HepG2 (cell line): ENCODE data around the gene AEN. TPM values are rescaled to one million over a fixed set of nuclear protein-coding genes. Genes with fewer than 3 reads are reported as not detected.

ENCODE experiments used
- CTCF ChIP-seq: sonication (generic); formaldehyde crosslinking; IDR thresholded peaks from 2 replicates; pipeline ENCODE4 v1.5.0; 2020; ENCODE audit warnings: mild to moderate bottlenecking, missing genetic modification reagents, moderate library complexity
- HDAC1 ChIP-seq: sonication (generic); formaldehyde crosslinking; IDR thresholded peaks from 2 replicates; pipeline ENCODE4 v1.5.1; 2020; ENCODE audit warnings: mild to moderate bottlenecking, missing genetic modification reagents
- IKZF4 ChIP-seq: sonication (generic); formaldehyde crosslinking; IDR thresholded peaks from 2 replicates; pipeline ENCODE4 v1.5.1; 2020; ENCODE audit warnings: borderline replicate concordance, mild to moderate bottlenecking, low read depth, missing genetic modification reagents; ENCODE audit errors: not compliant biosample characterization
- POLR2G ChIP-seq: fragments of 200-400 bp; formaldehyde crosslinking; IDR thresholded peaks from 2 replicates; pipeline ENCODE4 v1.6.1; 2018; ENCODE audit warnings: mild to moderate bottlenecking, low read depth, low read length, moderate library complexity
- RBAK ChIP-seq: sonication (generic); formaldehyde crosslinking; IDR thresholded peaks from 2 replicates; pipeline ENCODE4 v1.5.1; 2020; ENCODE audit warnings: mild to moderate bottlenecking, missing genetic modification reagents
- RFX3 ChIP-seq: IDR thresholded peaks from 2 replicates; pipeline ENCODE4 v1.6.1; 2016; ENCODE audit warnings: missing biosample characterization, missing genetic modification reagents
- SOX6 ChIP-seq, 2 experiments: fragments of 450-650 bp in 1 of 2; sonication (generic) in 1 of 2; formaldehyde crosslinking in 1 of 2; IDR thresholded peaks; 2 replicates each; pipeline versions ENCODE4 v1.4.0 to v1.6.1; 2017 to 2020; ENCODE audit warnings: antibody characterized with exemption in 1 of 2, mild to moderate bottlenecking in 1 of 2, missing genetic modification reagents in 1 of 2
- TOPORS ChIP-seq: sonication (generic); formaldehyde crosslinking; IDR thresholded peaks from 2 replicates; pipeline ENCODE4 v1.8.0; 2023; ENCODE audit warnings: mild to moderate bottlenecking, missing genetic modification reagents
- ZBTB3 ChIP-seq: sonication (generic); formaldehyde crosslinking; IDR thresholded peaks from 2 replicates; pipeline ENCODE4 v1.4.0; 2020; ENCODE audit warnings: low read depth, mild to moderate bottlenecking, moderate library complexity, missing genetic modification reagents, borderline replicate concordance
- ZBTB42 ChIP-seq: sonication (generic); formaldehyde crosslinking; IDR thresholded peaks from 2 replicates; pipeline ENCODE4 v1.5.0; 2020; ENCODE audit warnings: mild to moderate bottlenecking, missing genetic modification reagents
- ZFP36 ChIP-seq: fragments of 150-350 bp; IDR thresholded peaks from 2 replicates; pipeline ENCODE4 v1.6.1; 2018; ENCODE audit warnings: borderline replicate concordance, low read length, low read depth; ENCODE audit not compliant: partially characterized antibody
- ZNF34 ChIP-seq: sonication (generic); formaldehyde crosslinking; IDR thresholded peaks from 2 replicates; pipeline ENCODE4 v1.4.0; 2020; ENCODE audit warnings: mild to moderate bottlenecking, missing genetic modification reagents, borderline replicate concordance
- ZNF737 ChIP-seq: sonication (generic); formaldehyde crosslinking; IDR thresholded peaks from 2 replicates; pipeline ENCODE4 v1.5.0; 2020; ENCODE audit warnings: missing genetic modification reagents, mild to moderate bottlenecking, borderline replicate concordance
- ZNF816 ChIP-seq: sonication (generic); formaldehyde crosslinking; IDR thresholded peaks from 2 replicates; pipeline ENCODE4 v1.8.0; 2022; ENCODE audit warnings: missing genetic modification reagents, mild to moderate bottlenecking, borderline replicate concordance
- ZNF879 ChIP-seq: sonication (generic); formaldehyde crosslinking; IDR thresholded peaks from 2 replicates; pipeline ENCODE4 v1.8.1; 2023; ENCODE audit warnings: missing genetic modification reagents
- polyA plus RNA-seq, 8 experiments: library from polyadenylated mRNA; depleted of rRNA in 3 of 8; stranded (reverse) in 7 of 8; unstranded in 1 of 8; fragments of >200 nt; fragmentation: Illumina TruSeq in 4 of 8; extraction: Trizol in 4 of 8; gene quantifications; 2 replicates each; pipeline versions ENCODE4 v1.2.1 to v1.2.3, GENCODE V29; 2011 to 2016; ENCODE audit warnings: low read depth in 4 of 8, missing spikeins in 1 of 8, mixed read lengths in 1 of 8; ENCODE audit not compliant: insufficient read depth in 1 of 8
- total RNA-seq, 5 experiments: library from RNA; depleted of rRNA; stranded (reverse); fragments of >200 nt; fragmentation: Illumina TruSeq; extraction: Trizol; gene quantifications; 2 replicates each; pipeline ENCODE4 v1.2.3, GENCODE V29; 2016; ENCODE audit warnings: low read depth in 1 of 5
- TF ChIP-seq, protein P1 (sequence below): sonication (generic); formaldehyde crosslinking; IDR thresholded peaks from 2 replicates; pipeline ENCODE4 v1.8.0; 2022; ENCODE audit warnings: missing genetic modification reagents, mild to moderate bottlenecking, inconsistent platforms, borderline replicate concordance
- TF ChIP-seq, protein P2 (sequence below): sonication (generic); formaldehyde crosslinking; IDR thresholded peaks from 2 replicates; pipeline ENCODE4 v1.5.1; 2020; ENCODE audit warnings: missing genetic modification reagents, mild to moderate bottlenecking, borderline replicate concordance
- TF ChIP-seq, protein P3 (sequence below): sonication (generic); formaldehyde crosslinking; IDR thresholded peaks from 2 replicates; pipeline ENCODE4 v1.5.0; 2020; ENCODE audit warnings: missing genetic modification reagents
- TF ChIP-seq, protein P4 (sequence below): sonication (generic); formaldehyde crosslinking; IDR thresholded peaks from 2 replicates; pipeline ENCODE4 v1.8.1; 2023; ENCODE audit warnings: mild to moderate bottlenecking, moderate library complexity, missing genetic modification reagents

The AEN gene
- total and polyA plus RNA-seq, 2 of the 13 experiments (the other 11 are each of a cell fraction or from before 2014, with no cell fraction given): 51.3 to 118 TPM

DNA sequence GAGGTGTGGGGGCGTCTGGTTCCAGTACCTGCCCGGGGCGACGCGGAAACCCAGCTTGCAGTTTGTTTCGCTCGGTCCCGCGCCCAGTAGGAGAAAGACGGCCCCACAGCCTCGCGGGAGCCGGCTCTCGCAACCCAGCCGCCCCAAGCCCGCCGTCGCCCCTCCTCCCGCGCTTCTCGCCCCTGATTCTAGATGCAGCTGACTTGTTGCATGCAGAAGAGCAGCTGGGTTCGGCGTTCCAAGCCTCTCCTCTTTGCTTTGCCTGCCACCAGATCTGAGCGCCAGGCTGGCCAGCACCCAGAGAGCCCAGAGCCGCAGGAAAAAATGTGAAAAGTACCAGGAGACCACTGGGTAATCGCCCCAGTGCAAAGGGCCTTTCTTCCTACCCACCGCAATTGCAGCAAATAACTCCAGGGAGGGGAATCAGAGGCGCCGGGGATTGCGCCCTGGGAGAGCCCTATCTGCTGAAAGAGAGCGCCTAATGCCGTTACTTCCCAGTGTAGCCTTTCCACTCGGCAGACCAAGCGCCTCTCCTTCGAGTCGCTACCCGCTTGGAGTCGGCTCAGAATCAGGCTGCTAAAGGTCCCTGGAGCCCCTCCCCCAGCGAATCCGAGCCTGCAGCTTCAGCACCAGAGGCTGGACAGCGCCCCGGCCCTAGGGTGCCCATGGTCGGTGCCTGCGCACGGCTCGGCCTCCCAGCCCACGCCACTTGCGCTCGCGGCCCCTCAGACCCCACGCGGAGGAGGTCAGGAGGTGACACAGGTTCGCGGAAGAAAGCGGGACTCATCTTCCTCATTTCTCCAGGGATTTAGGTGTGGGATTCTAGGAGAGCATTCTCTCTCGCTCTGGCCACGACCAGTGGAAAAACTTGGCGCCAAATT lies 15.7 kb upstream of the AEN start (continued):
- TF ChIP-seq ZNF879 (0 out of 2 replicates have a peak, but pooled peaks have one; percentile 62), SOX6 (IDR thresholded peaks at IDR 0.05) (no peak), SOX6 (CRISPR knock-in tag; IDR thresholded peaks at IDR 0.05) (0 out of 2 replicates have a peak, but pooled peaks have one; percentile 19), POLR2G (no peak), ZNF816 (CRISPR knock-in tag) (no peak), HDAC1 (CRISPR knock-in tag) (0 out of 2 replicates have a peak, but pooled peaks have one; percentile 37), TOPORS (CRISPR knock-in tag) (no peak), ZNF34 (CRISPR knock-in tag) (no peak), ZBTB3 (CRISPR knock-in tag) (no peak), RFX3 (CRISPR knock-in tag) (no peak), ZFP36 (no peak), CTCF (CRISPR knock-in tag) (no peak), RBAK (CRISPR knock-in tag) (no peak), ZNF737 (CRISPR knock-in tag) (no peak), ZBTB42 (no peak), IKZF4 (CRISPR knock-in tag) (peak; percentile 63)
- TF ChIP-seq, protein P1, sequence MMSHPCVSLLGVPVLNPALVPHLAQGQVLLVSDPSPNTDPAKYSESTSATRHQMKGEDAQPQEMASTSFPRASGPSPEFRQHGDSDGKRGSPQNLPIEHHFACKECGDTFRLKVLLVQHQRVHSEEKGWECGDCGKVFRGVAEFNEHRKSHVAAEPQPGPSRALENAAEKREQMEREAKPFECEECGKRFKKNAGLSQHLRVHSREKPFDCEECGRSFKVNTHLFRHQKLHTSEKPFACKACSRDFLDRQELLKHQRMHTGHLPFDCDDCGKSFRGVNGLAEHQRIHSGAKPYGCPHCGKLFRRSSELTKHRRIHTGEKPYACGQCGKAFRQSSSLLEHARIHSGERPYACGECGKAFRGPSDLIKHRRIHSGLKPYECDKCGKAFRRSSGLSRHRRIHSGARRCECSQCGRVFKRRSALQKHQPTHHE (CRISPR knock-in tag): no peak
- TF ChIP-seq, protein P2, sequence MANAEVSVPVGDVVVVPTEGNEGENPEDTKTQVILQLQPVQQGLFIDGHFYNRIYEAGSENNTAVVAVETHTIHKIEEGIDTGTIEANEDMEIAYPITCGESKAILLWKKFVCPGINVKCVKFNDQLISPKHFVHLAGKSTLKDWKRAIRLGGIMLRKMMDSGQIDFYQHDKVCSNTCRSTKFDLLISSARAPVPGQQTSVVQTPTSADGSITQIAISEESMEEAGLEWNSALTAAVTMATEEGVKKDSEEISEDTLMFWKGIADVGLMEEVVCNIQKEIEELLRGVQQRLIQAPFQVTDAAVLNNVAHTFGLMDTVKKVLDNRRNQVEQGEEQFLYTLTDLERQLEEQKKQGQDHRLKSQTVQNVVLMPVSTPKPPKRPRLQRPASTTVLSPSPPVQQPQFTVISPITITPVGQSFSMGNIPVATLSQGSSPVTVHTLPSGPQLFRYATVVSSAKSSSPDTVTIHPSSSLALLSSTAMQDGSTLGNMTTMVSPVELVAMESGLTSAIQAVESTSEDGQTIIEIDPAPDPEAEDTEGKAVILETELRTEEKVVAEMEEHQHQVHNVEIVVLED (CRISPR knock-in tag): no peak
- TF ChIP-seq, protein P3, sequence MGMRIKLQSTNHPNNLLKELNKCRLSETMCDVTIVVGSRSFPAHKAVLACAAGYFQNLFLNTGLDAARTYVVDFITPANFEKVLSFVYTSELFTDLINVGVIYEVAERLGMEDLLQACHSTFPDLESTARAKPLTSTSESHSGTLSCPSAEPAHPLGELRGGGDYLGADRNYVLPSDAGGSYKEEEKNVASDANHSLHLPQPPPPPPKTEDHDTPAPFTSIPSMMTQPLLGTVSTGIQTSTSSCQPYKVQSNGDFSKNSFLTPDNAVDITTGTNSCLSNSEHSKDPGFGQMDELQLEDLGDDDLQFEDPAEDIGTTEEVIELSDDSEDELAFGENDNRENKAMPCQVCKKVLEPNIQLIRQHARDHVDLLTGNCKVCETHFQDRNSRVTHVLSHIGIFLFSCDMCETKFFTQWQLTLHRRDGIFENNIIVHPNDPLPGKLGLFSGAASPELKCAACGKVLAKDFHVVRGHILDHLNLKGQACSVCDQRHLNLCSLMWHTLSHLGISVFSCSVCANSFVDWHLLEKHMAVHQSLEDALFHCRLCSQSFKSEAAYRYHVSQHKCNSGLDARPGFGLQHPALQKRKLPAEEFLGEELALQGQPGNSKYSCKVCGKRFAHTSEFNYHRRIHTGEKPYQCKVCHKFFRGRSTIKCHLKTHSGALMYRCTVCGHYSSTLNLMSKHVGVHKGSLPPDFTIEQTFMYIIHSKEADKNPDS (CRISPR knock-in tag): no peak
- TF ChIP-seq, protein P4, sequence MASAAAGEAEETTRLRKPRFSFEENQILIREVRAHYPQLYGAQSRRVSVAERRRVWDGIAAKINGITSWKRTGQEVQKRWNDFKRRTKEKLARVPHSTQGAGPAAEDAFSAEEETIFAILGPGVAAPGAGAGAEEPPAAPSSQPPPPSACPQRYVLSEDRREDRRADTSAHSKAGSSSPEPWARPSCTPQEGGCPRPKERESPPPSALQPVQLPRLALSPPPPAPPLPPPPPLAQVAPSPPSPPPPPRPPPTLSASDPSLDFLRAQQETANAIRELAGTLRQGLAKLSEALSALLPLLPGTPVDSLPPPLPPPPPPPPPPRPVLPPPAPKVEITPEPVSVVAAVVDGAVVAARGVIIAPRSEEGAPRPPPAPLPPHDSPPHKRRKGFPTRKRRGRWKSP (CRISPR knock-in tag): 0 out of 2 replicates have a peak, but pooled peaks have one; percentile 52
